Panc1 (cell line): ENCODE results near the gene PTGES.

Experiments used
- POLR2AphosphoS5 ChIP-seq: IDR thresholded peaks from 2 replicates; pipeline ENCODE4 v1.6.1; 2012; ENCODE audit warnings: mild to moderate bottlenecking, low read depth, low read length, moderate library complexity
- TCF7L2 ChIP-seq: IDR thresholded peaks from 2 replicates; pipeline ENCODE4 v1.6.1; 2011; ENCODE audit warnings: mild to moderate bottlenecking, low read depth, low read length, inconsistent platforms
- TF ChIP-seq, protein P1 (sequence below): fragments of 450-650 bp; IDR thresholded peaks from 2 replicates; pipeline ENCODE4 v1.5.1; 2017; ENCODE audit warnings: mild to moderate bottlenecking

DNA sequence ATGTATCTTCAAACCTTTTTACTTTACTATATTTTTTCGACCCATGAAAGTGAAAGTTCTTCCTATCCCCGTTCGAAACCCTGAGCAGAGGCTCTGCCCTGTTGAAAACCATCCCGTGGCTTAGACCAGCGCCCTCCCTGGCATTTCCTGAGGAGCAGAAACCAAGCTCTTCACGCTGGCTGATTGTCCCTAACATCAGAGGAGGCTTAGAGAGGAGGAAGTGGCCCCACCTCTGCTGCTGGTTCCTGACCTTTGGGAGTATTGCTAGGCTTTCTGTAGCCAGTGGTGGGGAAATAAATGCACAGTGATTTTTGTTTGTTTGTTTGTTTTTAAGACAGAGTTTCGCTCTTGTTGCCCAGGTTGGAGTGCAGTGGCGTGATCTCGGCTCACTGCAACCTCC is 4.2 kb upstream of the PTGES start:
- TF ChIP-seq, protein P1, sequence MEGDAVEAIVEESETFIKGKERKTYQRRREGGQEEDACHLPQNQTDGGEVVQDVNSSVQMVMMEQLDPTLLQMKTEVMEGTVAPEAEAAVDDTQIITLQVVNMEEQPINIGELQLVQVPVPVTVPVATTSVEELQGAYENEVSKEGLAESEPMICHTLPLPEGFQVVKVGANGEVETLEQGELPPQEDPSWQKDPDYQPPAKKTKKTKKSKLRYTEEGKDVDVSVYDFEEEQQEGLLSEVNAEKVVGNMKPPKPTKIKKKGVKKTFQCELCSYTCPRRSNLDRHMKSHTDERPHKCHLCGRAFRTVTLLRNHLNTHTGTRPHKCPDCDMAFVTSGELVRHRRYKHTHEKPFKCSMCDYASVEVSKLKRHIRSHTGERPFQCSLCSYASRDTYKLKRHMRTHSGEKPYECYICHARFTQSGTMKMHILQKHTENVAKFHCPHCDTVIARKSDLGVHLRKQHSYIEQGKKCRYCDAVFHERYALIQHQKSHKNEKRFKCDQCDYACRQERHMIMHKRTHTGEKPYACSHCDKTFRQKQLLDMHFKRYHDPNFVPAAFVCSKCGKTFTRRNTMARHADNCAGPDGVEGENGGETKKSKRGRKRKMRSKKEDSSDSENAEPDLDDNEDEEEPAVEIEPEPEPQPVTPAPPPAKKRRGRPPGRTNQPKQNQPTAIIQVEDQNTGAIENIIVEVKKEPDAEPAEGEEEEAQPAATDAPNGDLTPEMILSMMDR: no peak
- no peak for TF ChIP-seq TCF7L2
- TF ChIP-seq POLR2AphosphoS5: no peak
